NCI-H82 treated with DMSO at 0.1 percent for 48 hours (cell line): ENCODE results near the gene SECISBP2.
"Not testable (repeated sequence)": the region's sequence is repeated elsewhere in the genome, so short reads cannot be mapped to it uniquely, and the experiment has no call there.

Experiments
- DNase-seq: peaks from one replicate; lab custom pipeline; 2025; ENCODE audit not compliant: unreplicated experiment; lab: John Stamatoyannopoulos, UW

The SECISBP2 gene

DNA sequence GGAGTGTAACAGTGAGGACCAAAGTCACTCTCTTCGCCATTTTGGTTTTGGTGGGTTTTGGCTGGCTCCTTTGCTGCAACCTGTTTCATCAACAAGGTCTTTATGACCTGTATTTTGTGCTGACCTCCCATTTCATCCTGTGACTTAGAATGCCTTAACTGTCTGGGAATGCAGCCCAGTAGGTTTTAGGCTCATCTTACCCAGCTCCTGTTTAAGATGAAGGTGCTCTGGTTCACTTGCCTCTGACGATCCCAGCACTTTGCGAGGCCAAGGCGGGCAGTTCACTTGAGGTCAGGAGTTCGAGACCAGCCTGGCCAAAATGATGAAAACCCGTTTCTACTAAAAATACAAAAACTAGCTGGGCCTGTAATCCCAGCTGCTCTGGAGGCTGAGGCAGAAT, 9.1 kb upstream of the SECISBP2 start:
- no peak for DNase-seq

DNA sequence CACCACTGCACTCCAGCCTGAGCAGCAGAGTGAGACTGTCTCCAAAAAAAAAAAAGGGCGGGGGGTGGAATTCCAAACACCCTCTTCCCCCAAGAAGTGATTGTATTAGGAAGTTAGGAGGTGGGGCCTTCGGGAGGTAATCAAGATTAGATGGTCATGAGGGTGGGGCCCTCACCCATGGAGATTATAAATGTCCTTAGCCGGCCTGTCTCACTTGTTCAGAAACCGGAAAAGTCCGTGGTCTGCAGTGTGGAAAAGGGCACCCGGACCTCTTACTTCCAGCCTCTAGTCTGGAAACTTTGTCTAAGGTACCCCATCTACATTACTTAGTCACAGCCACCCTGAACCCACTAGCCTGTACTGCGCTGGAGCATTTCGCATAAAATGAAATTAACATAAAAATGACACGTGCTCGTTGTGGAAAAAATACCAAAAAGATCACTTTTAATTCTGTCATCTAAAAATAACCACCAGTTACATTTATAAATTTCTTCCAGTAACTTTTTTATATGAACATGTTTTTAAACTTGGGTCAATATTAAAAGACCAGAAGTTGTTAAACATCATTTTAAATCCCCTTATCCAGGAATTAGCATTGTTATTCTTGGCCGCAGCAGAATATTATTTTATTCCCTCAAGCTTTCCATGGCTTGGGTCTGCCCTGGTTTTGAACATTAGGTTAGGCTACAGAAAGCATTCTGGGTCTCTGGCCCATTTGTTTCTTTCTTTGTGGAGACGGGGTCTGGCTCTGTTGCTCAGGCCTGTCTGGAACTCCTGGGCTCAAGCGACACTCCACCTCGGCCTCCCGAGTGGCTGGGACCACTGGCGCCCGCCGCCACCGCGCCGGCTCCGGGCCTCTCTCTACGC, 8.5 kb upstream of the SECISBP2 start:
- peak; percentile 57 for DNase-seq

DNA sequence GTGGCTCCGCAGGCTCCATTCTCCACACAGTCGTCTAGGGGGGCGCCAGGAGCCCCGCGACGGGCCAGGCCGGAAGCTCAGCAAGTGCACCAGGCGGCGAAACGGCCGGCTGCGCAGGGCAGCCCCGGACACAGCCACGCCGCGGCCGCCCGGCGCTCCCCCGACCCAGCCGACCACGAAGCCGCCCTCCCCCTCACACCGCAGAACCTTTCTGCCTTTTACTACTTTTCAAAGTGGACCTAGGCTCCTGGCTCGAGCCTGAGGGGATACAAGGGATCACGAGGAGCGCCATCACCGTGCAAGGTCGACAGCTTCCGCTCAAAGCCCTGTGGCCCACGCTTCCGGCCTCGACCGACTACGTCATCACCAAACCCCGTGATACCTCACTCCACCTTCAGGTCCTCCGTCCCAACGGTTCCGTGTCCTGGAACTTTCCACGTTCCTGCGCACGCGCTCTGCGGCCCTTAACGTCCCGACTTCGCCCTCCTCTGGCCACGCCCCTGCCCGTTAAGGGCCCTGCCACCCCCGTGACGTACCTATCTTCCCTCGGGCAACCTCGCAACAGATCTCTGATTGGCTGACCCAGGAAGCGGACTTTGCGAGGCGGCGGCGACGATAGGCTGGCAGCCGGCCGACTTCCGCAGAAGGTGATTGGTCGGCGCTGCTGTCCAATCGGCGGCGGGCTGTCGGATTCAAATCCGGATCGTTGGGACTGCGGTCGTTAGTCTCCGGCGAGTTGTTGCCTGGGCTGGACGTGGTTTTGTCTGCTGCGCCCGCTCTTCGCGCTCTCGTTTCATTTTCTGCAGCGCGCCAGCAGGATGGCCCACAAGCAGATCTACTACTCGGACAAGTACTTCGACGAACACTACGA, 7.6 kb upstream of the SECISBP2 start, which contains the start of gene CKS2:
Gene CKS2, plus strand, starts transcription at position 721 of the 871 bp plus-strand sequence. Its CDS starts 98 bp downstream, at position 819.
- DNase-seq, result peak; percentile 99

DNA sequence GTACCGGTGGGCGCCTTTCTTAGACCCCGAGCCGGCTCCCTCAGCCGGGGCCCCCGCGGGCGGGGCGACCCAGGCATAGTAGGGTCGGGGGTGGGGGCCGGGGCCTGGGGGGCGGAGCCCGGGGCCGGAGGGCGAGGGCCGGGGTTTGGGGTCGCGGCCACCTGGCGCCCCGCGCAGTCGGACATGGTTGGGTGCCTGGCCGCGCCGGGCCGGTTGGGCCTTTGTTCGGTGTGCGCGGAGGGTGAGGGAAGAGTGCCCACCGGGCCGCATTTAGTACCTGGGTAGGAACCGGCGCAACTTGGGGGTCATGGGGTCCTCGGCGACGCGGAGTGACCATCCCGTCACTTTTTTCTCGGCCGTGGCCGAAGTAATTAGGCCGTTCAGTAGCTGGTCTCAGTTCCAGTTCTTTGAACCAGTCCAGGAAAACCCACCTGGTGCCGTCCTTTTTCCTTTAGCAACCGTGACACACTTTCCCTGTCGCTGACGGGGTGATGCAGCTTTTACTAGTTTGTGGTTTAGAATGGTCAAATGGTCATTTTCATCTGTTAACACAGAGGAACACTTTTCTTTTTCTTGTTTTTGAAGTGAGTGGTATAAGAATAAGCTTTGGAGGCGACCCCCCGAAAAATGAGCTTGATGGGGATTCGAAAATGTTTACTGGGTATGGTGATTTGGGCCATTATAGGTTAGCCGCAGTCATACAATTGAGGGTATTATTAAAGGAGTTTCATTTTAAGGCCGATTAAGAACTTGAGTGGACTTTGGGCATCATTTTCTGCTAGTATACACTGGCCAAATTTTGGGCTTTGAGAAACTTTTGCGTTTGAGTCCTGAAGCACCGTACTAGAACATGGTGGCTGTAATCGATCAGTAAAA, 6.7 kb upstream of the SECISBP2 start:
- DNase-seq, result no peak

DNA sequence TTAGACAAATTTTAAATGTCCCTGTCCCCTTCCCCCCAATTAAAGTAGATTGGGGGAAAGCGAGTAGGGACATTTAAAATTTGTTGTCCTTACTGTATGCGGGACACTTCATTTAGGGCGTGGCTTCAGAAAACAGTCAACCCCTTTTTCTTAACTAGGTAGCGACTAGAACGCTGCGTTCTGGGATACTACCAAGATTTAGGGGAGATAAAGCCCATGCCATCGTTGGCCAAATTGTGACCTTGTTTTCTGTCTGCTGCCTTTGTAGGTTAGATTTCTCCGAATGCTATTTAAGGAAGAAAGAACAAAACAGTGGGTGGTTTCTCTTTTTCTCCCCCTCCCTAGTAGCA, 6.1 kb upstream of the SECISBP2 start:
- DNase-seq, result no peak

DNA sequence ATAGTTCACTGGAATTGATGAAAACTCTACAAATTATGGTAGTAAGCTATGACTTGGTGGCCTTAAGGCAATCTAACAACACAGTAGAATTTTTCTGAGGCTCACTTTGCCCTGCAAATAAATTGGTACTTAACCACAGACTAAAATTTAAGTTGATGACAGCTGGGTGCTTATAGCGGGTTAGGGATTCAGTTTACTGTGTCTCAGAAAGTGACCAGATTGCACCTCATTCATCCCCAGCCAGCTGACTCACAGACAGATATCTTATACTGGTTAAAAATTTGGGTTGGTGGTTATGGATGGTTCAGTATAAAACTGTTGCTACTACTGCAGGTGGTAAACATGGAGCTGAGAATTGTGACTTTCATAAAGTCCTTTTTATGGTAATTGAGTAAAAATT, 4.5 kb upstream of the SECISBP2 start:
- DNase-seq, result no peak

DNA sequence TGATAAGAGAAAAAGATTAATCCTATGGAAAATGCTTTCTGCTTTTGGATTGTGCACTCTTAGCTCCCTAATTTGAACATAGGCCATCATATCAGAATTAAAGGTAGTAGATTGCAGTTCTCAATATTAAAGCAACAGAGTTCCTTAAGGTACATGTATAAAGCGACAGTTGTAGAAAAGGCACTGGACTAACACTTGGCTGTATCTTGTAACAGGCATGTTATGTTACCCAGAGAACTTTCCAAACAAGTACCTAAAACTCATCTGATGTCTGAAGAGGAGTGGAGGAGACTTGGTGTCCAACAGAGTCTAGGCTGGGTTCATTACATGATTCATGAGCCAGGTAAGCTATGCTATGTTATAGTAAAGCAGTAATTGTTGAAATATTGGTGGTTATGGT, 3.3 kb upstream of the SECISBP2 start:
- DNase-seq, result no peak

DNA sequence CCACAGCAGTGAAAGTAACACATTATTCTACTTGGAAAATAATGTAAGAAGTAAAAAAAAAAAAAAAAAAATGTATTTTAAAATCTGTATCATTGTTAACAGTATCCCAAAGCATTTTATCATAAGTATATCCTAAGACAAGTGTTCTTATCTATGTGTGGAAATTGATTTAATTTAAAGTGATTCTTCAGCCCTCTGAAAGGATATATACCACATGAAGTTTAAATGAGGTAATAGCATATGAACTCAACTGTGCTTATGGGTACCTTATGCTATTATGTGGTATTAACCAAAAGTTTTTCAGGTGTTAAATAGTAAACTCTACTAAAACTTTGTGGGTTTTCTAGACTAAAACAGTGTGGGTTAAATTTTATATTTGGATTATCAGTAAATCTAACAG, 2.8 kb upstream of the SECISBP2 start:
- DNase-seq, result no peak

DNA sequence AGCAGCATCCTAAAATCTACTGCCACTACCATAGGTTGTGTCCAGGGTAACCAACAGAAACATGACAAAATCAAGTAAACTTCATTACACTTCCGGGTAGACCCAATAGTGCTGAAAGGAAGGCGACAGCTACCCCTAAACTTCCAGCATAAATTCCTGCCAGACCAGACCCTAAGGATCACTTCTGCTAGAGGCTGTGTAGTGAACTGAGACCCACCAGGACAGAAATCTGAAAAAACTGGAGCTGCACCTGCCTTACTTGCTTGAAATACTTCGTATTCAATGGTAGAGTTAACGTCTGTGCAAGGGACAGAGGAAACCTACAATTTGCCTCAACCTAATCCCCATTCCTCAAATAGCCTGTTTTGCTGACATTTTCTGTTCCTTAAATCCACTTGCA, 1.0 kb upstream of the SECISBP2 start:
- DNase-seq, result no peak

DNA sequence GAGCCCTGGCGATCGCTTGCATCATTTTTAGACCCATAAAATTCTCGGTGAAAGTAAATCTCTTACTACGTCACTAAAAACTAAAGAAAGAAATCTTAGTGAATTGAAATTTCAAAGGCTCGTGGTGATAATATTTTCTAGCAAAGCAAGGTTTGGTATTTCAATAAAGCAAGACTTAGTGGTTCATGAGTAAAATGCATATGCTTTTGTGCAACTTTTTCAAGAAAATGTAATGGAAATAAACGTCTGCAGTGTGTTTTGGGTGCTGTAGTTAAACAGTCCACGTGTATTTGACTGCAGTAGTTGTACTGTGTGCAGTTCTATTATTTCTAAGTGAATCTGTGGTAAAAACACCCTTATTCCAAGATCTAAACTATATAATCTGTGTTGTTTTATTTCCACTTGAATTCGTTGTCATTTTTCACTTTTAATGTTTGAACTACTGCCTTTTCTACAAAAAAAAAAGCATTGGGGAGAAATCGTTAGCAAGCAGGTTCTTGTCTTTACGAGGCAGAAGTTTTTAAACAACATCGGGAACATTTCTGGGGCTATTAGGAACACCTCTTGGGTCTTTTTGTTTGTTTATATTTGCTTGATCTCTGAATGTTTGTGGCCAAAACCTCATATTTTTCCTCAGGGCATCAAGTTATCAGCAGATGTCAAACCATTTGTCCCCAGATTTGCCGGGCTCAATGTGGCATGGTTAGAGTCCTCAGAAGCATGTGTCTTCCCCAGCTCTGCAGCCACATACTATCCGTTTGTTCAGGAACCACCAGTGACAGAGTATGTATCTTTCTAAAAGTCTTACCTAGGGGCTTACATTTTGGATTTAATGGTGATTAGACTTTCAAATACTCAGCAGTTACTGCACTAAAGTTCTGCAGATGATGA, 960 bp downstream of the SECISBP2 start:
- no peak for DNase-seq

DNA sequence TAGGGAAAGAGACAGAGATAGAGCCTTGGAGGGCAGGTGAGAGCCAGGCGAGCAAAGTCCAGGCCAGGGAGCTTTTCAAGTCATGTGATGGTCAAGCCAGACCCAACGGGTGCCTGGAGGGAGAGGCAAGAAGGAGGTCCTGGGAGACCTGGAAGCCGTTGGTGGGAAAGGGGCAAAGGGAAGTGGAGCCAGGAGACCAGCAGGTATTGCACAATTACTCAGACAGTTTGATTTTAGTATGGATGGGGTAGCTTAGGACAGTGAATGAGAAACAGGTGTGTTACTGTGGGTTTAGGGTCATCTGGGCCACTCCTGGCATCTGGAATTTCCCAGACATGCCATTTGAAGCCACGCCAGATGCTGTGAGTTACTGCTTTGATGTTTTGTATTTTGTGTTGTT, 5.1 kb downstream of the SECISBP2 start:
- no peak for DNase-seq

DNA sequence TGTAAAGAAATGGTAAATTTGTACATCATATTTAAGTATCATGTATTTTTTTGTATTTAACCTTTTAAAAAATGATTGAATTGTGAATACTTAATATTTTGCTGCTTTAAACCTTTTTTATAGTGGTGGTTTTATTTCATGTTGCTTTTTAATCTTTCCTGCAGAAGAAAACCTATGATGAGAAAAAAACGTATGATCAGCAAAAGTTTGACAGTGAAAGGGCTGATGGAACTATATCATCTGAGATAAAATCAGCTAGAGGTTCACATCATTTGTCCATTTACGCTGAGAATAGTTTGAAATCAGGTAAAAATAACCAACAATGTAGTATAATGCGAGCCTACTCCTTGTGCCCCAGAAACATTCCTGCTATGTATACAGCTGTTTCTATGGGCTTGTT, 7.4 kb downstream of the SECISBP2 start:
- no peak for DNase-seq

DNA sequence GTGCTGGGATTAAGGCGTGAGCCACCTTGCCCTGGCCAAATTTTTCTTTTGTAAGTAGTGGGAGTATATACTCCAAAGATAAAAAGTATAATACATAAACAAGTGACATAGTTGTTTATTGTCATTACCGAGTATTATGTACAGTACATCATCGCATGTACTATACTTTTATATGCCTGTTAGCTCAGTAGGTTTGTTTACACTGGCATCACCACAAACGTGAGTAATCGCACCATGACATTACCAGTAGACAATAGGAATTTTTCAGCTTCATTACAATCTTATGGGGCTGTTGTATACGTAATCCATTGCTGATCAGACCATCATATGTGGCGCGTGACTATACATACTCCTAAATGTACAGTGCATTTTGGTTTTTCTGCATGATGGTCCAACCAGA, 9.8 kb downstream of the SECISBP2 start:
- DNase-seq, result no peak

DNA sequence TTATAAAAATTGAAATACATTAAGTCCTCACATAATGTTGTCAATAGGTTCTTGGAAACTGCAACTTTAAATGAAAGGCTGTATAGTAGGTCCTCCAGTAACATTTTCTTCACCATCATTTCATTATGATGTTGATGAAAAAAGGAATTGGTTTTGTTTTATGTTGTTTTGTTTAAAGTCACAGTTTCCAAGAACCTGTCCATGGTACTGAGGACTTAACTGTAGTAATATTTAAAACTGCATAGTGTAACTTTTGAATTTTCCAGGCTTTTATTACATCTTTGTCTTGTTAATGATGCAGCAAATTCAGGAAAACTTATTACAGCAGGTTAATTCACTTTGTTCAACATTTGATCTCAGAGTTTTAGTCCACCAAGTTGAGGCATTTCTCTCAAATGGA, 11.6 kb downstream of the SECISBP2 start:
- no peak for DNase-seq

GRCh38 chr9:89330513-89330912, 12.2 kb downstream of the SECISBP2 start:
- DNase-seq, result no peak

DNA sequence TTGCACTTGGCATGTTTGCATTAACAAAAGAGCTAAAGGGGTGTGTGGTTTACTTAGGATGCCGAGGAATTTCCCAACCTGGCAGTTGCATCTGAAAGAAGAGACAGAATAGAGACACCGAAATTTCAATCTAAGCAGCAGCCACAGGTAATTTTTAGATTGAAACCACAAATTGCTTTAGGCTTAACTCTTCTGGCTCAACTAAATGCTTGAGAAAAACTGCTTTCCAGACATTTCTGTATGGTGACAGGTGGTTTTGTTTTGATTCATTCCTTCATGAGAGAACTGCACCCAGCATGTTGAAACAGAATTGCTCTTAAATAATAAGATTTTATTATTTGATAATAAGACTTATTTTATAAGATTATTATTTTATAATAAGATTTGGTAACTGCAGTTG, 21.5 kb downstream of the SECISBP2 start:
- no peak for DNase-seq

DNA sequence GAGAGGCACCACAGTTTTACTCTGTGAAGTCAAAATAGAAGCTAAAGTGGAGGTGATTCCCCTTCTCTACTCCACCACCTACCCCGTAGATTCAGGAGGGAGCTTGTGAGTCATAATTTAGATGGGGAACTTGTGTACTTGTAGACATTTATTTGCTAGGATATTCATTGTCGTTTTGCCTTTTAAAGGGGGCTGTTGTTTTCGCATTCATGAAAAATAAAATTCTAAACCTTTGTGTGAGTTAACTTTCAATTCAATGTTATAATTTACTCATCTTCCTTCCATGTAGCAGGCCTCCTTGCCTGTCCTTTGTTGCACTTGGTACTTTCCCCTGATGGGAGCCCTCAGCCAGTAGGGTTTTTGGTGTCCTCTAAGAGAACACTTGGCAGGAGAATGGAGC, 22.0 kb downstream of the SECISBP2 start:
- DNase-seq, result no peak

GRCh38 chr9:89342213-89342612, 23.9 kb downstream of the SECISBP2 start:
- no peak for DNase-seq

DNA sequence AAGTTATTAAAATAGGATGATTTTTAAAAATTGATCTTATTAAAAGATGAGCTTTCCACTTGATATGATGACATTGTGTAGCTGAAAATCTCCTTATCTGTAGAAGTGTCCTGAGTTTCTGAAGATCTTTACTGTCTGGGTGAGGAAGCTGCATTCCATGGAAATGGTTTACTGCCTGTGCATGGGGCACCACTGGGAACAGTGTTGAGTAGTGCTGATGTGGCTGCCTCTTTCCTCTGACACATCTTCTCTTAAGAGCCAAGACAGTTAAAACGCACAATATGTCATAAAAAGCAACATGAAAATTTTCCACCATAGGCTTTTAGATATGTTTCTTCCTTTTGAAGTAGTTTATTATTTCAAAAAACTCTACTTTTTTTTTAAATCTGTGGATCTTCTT, 24.6 kb downstream of the SECISBP2 start:
- DNase-seq, result no peak

DNA sequence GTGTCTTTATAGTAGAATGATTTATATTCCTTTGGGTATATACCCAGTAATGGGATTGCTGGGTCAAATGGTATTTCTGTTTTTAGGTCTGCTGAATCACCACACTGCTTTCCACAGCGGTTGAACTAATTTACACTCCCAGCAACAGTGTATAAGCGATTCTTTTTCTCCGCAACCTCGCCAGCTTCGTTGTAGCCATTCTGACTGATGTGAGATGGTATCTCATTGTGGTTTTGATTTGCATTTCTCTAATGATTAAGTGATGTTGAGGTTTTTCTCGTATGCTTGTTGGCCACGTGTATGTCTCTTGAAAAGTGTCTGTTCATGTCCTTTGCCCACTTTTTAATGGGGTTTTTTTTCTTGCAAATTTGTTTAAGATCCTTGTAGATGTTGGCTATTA, 25.5 kb downstream of the SECISBP2 start:
- DNase-seq, result not testable (repeated sequence)
